ENCODE measurements around the gene GOLGA5. TPM values are rescaled to one million over a fixed set of nuclear protein-coding genes. Genes with fewer than 3 reads are reported as not detected.
A peak's percentile ranks its signal among the peaks of the same experiment; 100 is the strongest.
"Not testable (repeated sequence)": the region's sequence is repeated elsewhere in the genome, so short reads cannot be mapped to it uniquely, and the experiment has no call there.

The GOLGA5 gene
- total and polyA plus RNA-seq, 2 experiments from 2014 or later: 56.4 to 70.6 TPM

GRCh38 chr14:92847278-92847677 is 53.2 kb downstream of the GOLGA5 start:
- Histone ChIP-seq H2AFZ (no peak overlapping the region), H3K27ac (no peak overlapping the region), H3F3A (ENCODE audit: insufficient read depth) (peaks cover 24% of the 10 kb centered on the region), H3K9me2 (ENCODE audit: insufficient read depth) (no peaks in the 10 kb centered on the region), H3K36me3 (ENCODE audit: low read depth) (0 out of 2 replicates have a peak, but pooled peaks cover 4% of the 10 kb centered on the region), H3K9me3 (ENCODE audit: low read depth) (no peaks in the 10 kb centered on the region), H4K20me1 (ENCODE audit: insufficient read depth) (no peaks in the 10 kb centered on the region), H3K27me3 (replicated peaks; ENCODE audit: insufficient read depth) (no peaks in the 10 kb centered on the region), H3K4me2 (ENCODE audit: unreplicated experiment) (no peak overlapping the region), H3K4me3 (no peak overlapping the region), H3K4me1 (ENCODE audit: insufficient read depth) (peaks cover 5% of the 10 kb centered on the region; the same call in 1 of the 2 replicates), H3K79me2 (ENCODE audit: insufficient read depth) (no peaks in the 10 kb centered on the region), H3K9ac (no peak overlapping the region)
- in situ Hi-C loops (cut with MboI): no loop called here
- 61 to 62% methylated on average over 6 of the region's 6 CpGs for WGBS, 2 experiments (ENCODE audit: low coverage in 1 of 2, low lambda C conversion rate in 2 of 2, missing lambda C conversion rate in 2 of 2)
- no peak for DNase-seq
- TF ChIP-seq EZH2phosphoT487 (IDR thresholded peaks at IDR 0.05; ENCODE audit: insufficient read depth, low read depth) (no peak), EZH2 (IDR thresholded peaks at IDR 0.05; ENCODE audit: insufficient read depth, poor library complexity, severe bottlenecking) (no peak)

GRCh38 chr14:92847749-92848148 is 53.6 kb downstream of the GOLGA5 start:
- H4K20me1 ChIP-seq (ENCODE audit: insufficient read depth): no peaks in the 10 kb centered on the region
- H3K9me2 ChIP-seq (ENCODE audit: insufficient read depth): no peaks in the 10 kb centered on the region
- TF ChIP-seq EZH2 (IDR thresholded peaks at IDR 0.05; ENCODE audit: insufficient read depth, poor library complexity, severe bottlenecking): no peak
- no peak overlapping the region for H3K27ac ChIP-seq
- H3K4me3 ChIP-seq: no peak overlapping the region
- 14 to 18% methylated on average over 2 of the region's 2 CpGs for WGBS, 2 experiments (ENCODE audit: low coverage in 1 of 2, low lambda C conversion rate in 2 of 2, missing lambda C conversion rate in 2 of 2)
- no peak overlapping the region for H3K9ac ChIP-seq
- in situ Hi-C loops (cut with MboI): no loop called here
- H3K36me3 ChIP-seq (ENCODE audit: low read depth): no peaks in the 10 kb centered on the region
- no peaks in the 10 kb centered on the region for H3K79me2 ChIP-seq (ENCODE audit: insufficient read depth)
- no peak overlapping the region for H2AFZ ChIP-seq
- H3K4me1 ChIP-seq (ENCODE audit: insufficient read depth): peaks cover 5% of the 10 kb centered on the region; the same call in 1 of the 2 replicates
- H3K9me3 ChIP-seq (ENCODE audit: low read depth): no peaks in the 10 kb centered on the region
- no peak overlapping the region for H3K4me2 ChIP-seq (ENCODE audit: unreplicated experiment)
- peaks cover 24% of the 10 kb centered on the region for H3F3A ChIP-seq (ENCODE audit: insufficient read depth)
- H3K27me3 ChIP-seq (replicated peaks; ENCODE audit: insufficient read depth): no peaks in the 10 kb centered on the region
- no peak for DNase-seq

DNA sequence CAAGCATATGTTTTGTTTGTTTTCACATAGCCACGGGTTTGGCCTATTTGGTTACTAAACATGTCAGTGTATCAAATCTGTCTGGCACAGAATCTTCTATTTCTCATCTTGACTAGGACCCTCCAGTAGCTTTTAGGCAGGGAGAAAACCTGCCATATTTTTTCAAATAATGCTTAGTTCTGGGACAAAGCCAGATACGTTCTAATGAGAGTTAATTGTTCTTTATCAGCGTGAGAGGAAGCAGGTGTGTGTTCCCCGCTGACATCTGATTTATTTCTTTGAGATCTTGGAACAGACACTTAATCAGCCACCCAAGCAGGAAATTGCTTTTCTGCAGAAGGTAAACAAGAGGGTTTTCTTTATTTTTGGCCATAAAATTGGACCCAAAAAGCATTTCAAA is 54.8 kb downstream of the GOLGA5 start:
- in situ Hi-C loops (cut with MboI): no loop called here
- H4K20me1 ChIP-seq (ENCODE audit: insufficient read depth): no peaks in the 10 kb centered on the region
- H3K4me1 ChIP-seq (ENCODE audit: insufficient read depth): peaks cover 5% of the 10 kb centered on the region; the same call in 1 of the 2 replicates
- H3K79me2 ChIP-seq (ENCODE audit: insufficient read depth): no peaks in the 10 kb centered on the region
- H3F3A ChIP-seq (ENCODE audit: insufficient read depth): peaks cover 21% of the 10 kb centered on the region
- no peak overlapping the region for H2AFZ ChIP-seq
- 18 to 24% methylated on average over 4 of the region's 4 CpGs for WGBS, 2 experiments (ENCODE audit: low coverage in 1 of 2, low lambda C conversion rate in 2 of 2, missing lambda C conversion rate in 2 of 2)
- no peaks in the 10 kb centered on the region for H3K36me3 ChIP-seq (ENCODE audit: low read depth)
- no peak for TF ChIP-seq EZH2phosphoT487 (IDR thresholded peaks at IDR 0.05; ENCODE audit: insufficient read depth, low read depth)
- TF ChIP-seq EZH2 (IDR thresholded peaks at IDR 0.05; ENCODE audit: insufficient read depth, poor library complexity, severe bottlenecking): no peak
- no peak overlapping the region for H3K4me3 ChIP-seq
- H3K27ac ChIP-seq: no peak overlapping the region
- H3K9me2 ChIP-seq (ENCODE audit: insufficient read depth): no peaks in the 10 kb centered on the region
- no peaks in the 10 kb centered on the region for H3K9me3 ChIP-seq (ENCODE audit: low read depth)
- H3K9ac ChIP-seq: no peak overlapping the region
- no peak overlapping the region for H3K4me2 ChIP-seq (ENCODE audit: unreplicated experiment)
- DNase-seq: no peak
- no peaks in the 10 kb centered on the region for H3K27me3 ChIP-seq (replicated peaks; ENCODE audit: insufficient read depth)

DNA sequence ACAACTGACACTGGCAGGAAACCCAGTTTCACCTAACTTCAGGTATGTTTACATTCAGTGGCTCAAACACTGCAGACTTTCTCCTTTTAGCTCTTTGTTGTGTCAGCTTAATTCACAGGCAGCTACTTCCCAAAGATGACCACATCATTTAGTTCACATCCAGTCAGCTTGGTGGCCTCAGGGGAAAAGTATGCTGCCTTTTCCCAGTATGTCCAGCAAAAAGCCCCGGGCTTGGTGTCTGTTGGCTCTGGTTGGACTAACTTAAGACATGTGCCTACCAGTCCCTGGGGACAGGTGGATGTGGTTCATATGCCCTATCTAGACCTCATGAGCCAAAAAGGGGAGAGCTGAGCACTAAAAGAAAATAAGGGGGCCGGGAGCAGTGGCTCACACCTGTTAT is 56.4 kb downstream of the GOLGA5 start:
- Histone ChIP-seq H3K9me3 (ENCODE audit: low read depth) (no peaks in the 10 kb centered on the region), H3K27ac (no peak overlapping the region), H3K4me3 (no peak overlapping the region), H3K9ac (no peak overlapping the region), H3K4me2 (ENCODE audit: unreplicated experiment) (no peak overlapping the region), H3K36me3 (ENCODE audit: low read depth) (no peaks in the 10 kb centered on the region), H3F3A (ENCODE audit: insufficient read depth) (peaks cover 8% of the 10 kb centered on the region), H3K27me3 (replicated peaks; ENCODE audit: insufficient read depth) (no peaks in the 10 kb centered on the region), H4K20me1 (ENCODE audit: insufficient read depth) (no peaks in the 10 kb centered on the region), H3K9me2 (ENCODE audit: insufficient read depth) (no peaks in the 10 kb centered on the region), H3K79me2 (ENCODE audit: insufficient read depth) (no peaks in the 10 kb centered on the region), H2AFZ (no peak overlapping the region), H3K4me1 (ENCODE audit: insufficient read depth) (peaks cover 5% of the 10 kb centered on the region; the same call in 1 of the 2 replicates)
- 17 to 22% methylated on average over 2 of the region's 2 CpGs for WGBS, 2 experiments (ENCODE audit: low coverage in 1 of 2, low lambda C conversion rate in 2 of 2, missing lambda C conversion rate in 2 of 2)
- in situ Hi-C loops (cut with MboI): no loop called here
- TF ChIP-seq EZH2phosphoT487 (IDR thresholded peaks at IDR 0.05; ENCODE audit: insufficient read depth, low read depth): no peak
- no peak for TF ChIP-seq EZH2 (IDR thresholded peaks at IDR 0.05; ENCODE audit: insufficient read depth, poor library complexity, severe bottlenecking)
- DNase-seq: peak; percentile 59

- in situ Hi-C loops (cut with MboI); H3K4me3 ChIP-seq; H3K27ac ChIP-seq; H3K27me3 ChIP-seq (replicated peaks; ENCODE audit: insufficient read depth); H3F3A ChIP-seq (ENCODE audit: insufficient read depth); H3K36me3 ChIP-seq (ENCODE audit: low read depth); H3K9me3 ChIP-seq (ENCODE audit: low read depth); H3K4me2 ChIP-seq (ENCODE audit: unreplicated experiment); H3K79me2 ChIP-seq (ENCODE audit: insufficient read depth); DNase-seq; H3K9ac ChIP-seq; H4K20me1 ChIP-seq (ENCODE audit: insufficient read depth); H3K9me2 ChIP-seq (ENCODE audit: insufficient read depth); H2AFZ ChIP-seq; H3K4me1 ChIP-seq (ENCODE audit: insufficient read depth): not testable (repeated sequence)
- 66 to 80% methylated on average over 8 of the region's 8 CpGs for WGBS, 2 experiments (ENCODE audit: low coverage in 1 of 2, low lambda C conversion rate in 2 of 2, missing lambda C conversion rate in 2 of 2)
These were observed 59.0 kb downstream of the GOLGA5 start for GRCh38 chr14:92853136-92853535.

Measured in GM23248 (cell line).